ENCODE results near the gene TGFB2.

TGFB2 gene

GRCh38 chr1:218339267-218339831 is 5.8 kb upstream of the TGFB2 start:
- DNase-seq: peak; percentile 36

GRCh38 chr1:218341325-218341724 is 3.8 kb upstream of the TGFB2 start:
- DNase-seq: no peak

- DNase-seq: no peak
These were observed 3.0 kb upstream of the TGFB2 start for GRCh38 chr1:218342091-218342490.

DNA sequence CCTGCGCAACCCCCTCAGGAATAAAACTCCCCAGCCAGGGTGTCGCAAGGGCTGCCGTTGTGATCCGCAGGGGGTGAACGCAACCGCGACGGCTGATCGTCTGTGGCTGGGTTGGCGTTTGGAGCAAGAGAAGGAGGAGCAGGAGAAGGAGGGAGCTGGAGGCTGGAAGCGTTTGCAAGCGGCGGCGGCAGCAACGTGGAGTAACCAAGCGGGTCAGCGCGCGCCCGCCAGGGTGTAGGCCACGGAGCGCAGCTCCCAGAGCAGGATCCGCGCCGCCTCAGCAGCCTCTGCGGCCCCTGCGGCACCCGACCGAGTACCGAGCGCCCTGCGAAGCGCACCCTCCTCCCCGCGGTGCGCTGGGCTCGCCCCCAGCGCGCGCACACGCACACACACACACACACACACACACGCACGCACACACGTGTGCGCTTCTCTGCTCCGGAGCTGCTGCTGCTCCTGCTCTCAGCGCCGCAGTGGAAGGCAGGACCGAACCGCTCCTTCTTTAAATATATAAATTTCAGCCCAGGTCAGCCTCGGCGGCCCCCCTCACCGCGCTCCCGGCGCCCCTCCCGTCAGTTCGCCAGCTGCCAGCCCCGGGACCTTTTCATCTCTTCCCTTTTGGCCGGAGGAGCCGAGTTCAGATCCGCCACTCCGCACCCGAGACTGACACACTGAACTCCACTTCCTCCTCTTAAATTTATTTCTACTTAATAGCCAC is 696 bp downstream of the TGFB2 start:
- peak; percentile 70 for DNase-seq

GRCh38 chr1:218346391-218347204 is 1.5 kb downstream of the TGFB2 start:
- DNase-seq: no peak

GRCh38 chr1:218347336-218347722 is 2.2 kb downstream of the TGFB2 start:
- no peak for DNase-seq

GRCh38 chr1:218347723-218348627 is 2.8 kb downstream of the TGFB2 start:
- peak; percentile 40 for DNase-seq

GRCh38 chr1:218348628-218349071 is 3.5 kb downstream of the TGFB2 start:
- no peak for DNase-seq

GRCh38 chr1:218349348-218350034 is 4.4 kb downstream of the TGFB2 start:
- no peak for DNase-seq

- no peak for DNase-seq
These were observed 4.9 kb downstream of the TGFB2 start for GRCh38 chr1:218350035-218350525.

- DNase-seq: peak; percentile 95
These were observed 5.7 kb downstream of the TGFB2 start for GRCh38 chr1:218350801-218351266.

DNA sequence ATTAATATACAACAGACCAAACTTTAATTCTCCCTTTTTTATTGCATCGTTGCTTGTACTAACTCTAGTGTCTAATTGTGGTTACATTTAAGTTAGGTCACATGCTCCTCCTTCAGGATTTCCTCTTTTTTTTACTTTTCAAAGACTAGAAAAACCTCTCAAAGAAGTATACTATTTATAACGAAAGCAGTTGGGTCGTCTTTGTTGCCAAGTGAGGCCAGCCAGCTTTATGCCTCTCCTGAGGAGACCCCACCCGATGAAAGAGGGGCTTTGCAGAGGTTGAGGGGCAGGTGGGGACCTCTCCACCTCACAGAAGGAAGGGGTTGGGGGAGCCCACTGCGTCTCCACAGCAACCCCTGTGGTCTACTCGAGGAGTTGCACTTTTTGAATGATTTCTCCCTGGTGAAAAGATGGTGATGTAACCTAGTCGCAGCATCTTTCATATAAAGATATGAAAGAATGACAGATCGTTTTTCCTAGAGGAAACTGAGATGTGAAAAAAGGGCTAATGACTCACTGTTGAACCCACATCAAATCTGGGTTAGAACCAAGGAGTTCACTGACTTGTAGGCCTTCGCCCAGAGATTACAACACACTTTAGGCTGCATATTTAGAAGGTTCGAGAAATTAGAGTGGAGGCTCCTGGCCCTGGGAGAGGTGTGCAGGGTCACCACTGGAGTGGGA is 6.4 kb downstream of the TGFB2 start:
- peak; percentile 66 for DNase-seq

- no peak for DNase-seq
These were observed 6.9 kb downstream of the TGFB2 start for GRCh38 chr1:218352075-218352438.

GRCh38 chr1:218353656-218354055 is 8.5 kb downstream of the TGFB2 start:
- DNase-seq: no peak

- DNase-seq: no peak
These were observed 10.1 kb downstream of the TGFB2 start for GRCh38 chr1:218355278-218355677.

DNA sequence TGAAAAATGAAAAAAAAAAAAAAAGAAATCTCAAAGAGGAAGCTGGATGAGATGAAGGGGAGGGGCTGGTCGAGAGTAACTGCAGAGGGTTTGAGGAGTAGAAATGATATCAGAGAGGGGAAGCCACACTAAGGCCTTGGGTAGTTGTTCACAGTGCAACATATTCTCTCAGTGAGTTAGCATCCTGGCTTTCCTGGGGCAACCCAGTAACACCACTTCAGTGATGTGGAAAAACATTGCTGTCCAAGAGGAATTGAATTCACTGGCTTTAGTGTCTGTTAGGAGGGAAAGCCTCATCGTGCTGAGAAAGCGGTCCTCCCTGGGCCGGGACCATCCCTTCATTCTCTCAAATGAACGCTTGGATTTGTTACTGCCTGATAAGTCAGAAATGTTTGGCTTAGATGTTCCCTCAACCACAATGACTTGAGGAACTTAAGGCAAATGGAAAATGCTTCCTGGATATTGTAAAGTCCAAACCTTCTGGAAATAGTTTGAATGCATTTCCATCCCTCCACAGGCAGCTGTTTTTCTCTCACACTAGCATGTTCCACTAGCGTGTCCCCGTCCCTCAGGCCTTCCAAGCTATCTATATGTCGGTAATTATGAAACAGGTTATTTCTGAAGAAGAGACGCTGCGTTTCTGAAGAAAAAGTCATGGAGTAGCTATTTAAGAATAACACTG is 12.2 kb downstream of the TGFB2 start:
- DNase-seq: no peak

DNA sequence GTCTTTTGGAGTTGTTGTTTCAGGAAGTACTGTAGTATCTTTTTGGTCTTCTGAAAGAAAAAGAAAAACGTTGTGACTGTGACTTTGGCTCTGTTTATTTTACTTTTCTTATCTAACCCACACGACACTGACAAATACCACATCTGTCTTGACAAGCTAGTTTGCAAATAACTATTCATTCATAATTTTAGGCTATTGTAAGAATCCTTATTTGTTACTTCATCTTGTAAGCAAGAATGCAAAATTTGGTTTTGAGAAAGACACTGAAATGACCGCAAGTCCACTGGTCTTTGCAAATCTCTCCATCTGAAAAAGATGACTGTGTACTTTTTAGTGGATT is 12.7 kb downstream of the TGFB2 start:
- no peak for DNase-seq

- peak; percentile 67 for DNase-seq
These were observed 16.3 kb downstream of the TGFB2 start for GRCh38 chr1:218361298-218362065.

DNA sequence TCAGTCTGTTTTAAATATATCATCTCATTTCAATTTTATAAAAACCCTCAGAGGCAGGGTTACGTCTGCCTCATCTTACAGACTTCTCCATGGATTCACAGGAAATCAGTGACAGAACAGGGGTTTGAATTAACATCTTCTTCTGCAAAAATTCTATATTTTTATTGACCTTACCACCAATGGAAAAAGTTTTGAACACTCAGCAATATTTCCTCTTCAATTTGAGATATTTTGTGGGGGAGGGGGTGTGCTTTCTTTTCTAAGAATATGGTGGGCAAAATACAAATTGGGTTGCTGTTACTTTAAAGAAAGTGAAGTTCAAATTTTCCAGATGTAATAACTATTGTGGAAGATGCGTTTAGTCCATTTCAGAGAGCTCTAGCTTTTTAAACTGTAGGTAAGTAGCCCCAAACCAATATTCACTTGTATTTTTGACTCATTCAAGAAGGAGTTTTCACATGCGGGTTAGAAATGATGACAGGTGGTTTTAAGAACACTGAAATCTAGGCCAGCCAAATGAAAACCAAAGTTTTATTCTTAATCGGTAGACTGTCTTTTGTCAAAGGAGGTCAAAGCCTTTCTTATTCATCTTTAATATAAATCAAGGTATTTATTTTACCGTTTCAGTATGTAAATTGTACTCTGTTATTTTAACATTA is 17.4 kb downstream of the TGFB2 start:
- DNase-seq: no peak

DNA sequence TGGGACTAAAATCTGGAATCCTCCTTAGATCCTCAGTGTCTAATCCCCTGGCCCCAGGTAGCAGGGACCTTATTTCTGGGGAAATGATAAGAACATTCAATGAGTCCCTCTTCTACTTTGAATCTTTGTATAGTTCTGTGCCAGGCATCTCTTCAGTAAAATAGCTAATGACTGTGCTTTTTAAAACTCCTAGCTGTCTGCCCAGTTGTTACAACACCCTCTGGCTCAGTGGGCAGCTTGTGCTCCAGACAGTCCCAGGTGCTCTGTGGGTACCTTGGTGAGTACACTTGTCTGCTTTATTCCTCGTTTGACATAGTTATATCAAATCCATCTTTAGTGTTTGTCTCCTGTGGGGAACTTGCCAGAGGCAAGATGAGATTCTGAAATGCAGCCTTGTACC is 18.0 kb downstream of the TGFB2 start:
- DNase-seq: no peak
